H7 (cell line): ENCODE data around the gene OOSP2. TPM values are rescaled to one million over a fixed set of nuclear protein-coding genes. Genes with fewer than 3 reads are reported as not detected.
"Not testable (repeated sequence)": the region's sequence is repeated elsewhere in the genome, so short reads cannot be mapped to it uniquely, and the experiment has no call there.

Source experiments
- DNase-seq: peaks from one replicate; pipeline ENCODE4 v3.0.0; 2012
- H3K27me3 ChIP-seq: 2 replicates; pipeline ENCODE4 v1.6.0; 2011; ENCODE audit warnings: mild to moderate bottlenecking, low read length; ENCODE audit not compliant: control insufficient read depth, insufficient read depth
- H3K36me3 ChIP-seq: replicated peaks from 2 replicates; pipeline ENCODE4 v1.5.1; 2011; ENCODE audit warnings: low read length; ENCODE audit not compliant: control insufficient read depth, insufficient read depth
- H3K4me3 ChIP-seq: 2 replicates; pipeline ENCODE4 v1.5.1; 2011; ENCODE audit warnings: low read depth, mild to moderate bottlenecking, control low read depth, low read length, moderate library complexity; ENCODE audit not compliant: insufficient read depth
- total RNA-seq: library from RNA; depleted of rRNA; stranded (reverse); fragments of >200 nt; shearing (Covaris generic); gene quantifications from 2 replicates; pipeline ENCODE4 v1.2.3, GENCODE V29; 2014

Gene OOSP2
- total RNA-seq, 1 experiment from 2014 or later, result not detected

DNA sequence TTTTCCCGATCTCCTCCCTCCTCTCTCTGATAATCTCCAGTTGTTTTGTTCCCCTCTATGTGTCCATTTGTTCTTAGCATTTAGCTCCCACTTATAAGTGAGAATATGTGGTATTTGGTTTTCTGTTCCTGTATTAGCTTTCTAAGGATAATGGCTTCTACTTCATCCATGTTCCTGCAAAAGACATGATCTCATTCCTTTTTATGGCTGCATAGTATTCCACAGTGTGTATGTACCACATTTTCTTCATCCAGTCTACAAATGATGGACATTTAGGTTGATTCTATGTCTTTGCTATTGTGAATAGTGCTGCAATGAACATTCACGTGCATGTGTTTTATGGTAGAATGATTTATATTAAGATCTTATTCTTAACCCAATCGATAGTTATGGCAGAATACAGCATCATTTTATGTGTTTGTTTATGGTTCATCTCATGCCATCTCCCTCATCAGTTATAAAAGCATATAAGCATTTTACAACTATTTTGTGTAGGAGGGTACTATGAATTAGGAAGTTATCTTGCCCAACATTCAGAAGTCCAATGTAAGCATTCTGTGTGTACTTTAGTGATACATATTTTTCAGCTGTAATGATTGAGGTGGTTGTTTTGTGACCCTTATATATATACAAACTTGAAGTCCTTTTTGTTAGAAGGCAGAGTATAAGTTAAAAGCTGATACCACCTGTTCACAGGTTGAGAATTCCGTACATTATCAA, 19.5 kb downstream of the OOSP2 start:
- Histone ChIP-seq H3K36me3 (no peaks in the 10 kb centered on the region), H3K27me3 (no peaks in the 10 kb centered on the region), H3K4me3 (no peak overlapping the region)
- DNase-seq, result no peak

DNA sequence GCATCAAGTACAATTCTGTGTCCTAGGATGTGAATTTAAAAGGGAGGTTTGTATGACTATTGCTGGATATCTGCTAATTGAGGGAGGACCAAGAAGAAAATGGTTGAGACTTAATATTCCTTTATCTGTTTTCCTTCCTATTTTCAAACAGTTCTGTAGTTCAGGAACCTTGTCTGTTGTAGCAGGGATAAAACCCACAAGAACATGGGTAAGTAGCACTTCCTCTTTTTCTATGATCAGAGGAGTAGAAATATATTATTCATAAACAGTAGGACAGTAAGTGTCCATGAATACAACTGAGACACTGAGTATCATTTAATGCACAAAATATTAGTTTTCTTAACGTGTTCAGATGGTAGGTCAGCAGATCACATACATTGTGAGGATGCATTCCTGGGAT, 23.9 kb downstream of the OOSP2 start:
- Histone ChIP-seq H3K4me3 (no peak overlapping the region), H3K36me3 (no peaks in the 10 kb centered on the region), H3K27me3 (no peaks in the 10 kb centered on the region)
- no peak for DNase-seq

DNA sequence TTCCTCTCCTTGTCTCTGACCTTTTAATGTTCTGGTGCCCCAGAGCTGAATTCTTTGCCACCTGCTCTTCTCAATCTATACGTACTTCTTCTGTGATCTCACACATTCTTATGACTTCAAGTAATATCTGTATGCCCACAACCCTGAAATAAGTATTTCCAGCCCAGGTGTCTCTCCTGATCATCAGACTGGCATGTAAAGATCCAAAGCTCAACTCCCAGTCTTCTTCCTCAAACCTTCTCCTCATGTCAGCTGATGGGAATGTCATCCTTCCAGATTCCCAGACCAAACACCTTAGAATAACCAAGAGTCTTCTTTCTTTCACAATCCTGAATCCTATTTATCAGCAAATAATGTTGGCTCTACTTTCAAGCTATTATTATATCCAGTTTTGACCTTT, 25.6 kb downstream of the OOSP2 start:
- no peaks in the 10 kb centered on the region for H3K36me3 ChIP-seq
- no peaks in the 10 kb centered on the region for H3K27me3 ChIP-seq
- H3K4me3 ChIP-seq, result no peak overlapping the region
- no peak for DNase-seq

DNA sequence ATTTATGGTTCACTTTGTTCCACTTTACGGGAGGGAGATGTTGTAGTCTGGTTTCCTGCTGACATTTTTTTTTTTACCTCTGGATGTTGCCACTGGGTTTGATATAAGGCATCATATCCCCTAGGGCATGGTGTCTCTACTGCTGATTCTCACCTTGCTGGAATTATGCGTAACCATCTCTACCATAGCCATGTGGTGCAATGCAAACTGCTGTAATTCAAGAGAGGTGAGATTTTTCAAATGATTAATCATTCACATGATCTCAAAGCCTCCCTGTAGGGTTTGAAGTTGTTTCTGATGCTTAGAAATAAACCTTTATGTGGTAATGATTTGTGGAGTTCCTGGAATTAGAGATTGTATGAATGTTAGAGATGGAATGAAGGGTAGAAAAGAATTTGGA, 29.2 kb downstream of the OOSP2 start:
- no peak for DNase-seq
- Histone ChIP-seq H3K36me3 (no peaks in the 10 kb centered on the region), H3K27me3 (no peaks in the 10 kb centered on the region), H3K4me3 (no peak overlapping the region)

DNA sequence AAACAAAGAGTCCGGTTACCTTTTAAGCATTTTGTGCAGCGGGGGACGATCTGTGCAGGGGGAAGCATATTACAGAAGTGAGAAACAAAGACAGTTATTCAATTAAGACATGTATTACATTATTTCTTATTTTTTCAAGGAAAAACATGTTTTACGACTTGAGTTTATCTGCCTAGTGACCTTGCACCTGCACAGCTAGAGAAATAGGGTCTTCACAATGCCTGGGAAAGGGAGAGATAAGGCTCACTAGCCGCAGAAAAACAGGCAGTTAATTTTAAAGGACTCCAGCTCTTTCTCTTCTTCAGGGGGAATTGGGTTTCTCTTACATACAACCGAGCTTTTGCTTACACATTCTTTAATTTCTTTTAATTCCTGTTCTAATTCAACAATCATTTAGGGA, 31.4 kb downstream of the OOSP2 start:
- H3K4me3 ChIP-seq, H3K36me3 ChIP-seq, DNase-seq, H3K27me3 ChIP-seq: not testable (repeated sequence)

DNA sequence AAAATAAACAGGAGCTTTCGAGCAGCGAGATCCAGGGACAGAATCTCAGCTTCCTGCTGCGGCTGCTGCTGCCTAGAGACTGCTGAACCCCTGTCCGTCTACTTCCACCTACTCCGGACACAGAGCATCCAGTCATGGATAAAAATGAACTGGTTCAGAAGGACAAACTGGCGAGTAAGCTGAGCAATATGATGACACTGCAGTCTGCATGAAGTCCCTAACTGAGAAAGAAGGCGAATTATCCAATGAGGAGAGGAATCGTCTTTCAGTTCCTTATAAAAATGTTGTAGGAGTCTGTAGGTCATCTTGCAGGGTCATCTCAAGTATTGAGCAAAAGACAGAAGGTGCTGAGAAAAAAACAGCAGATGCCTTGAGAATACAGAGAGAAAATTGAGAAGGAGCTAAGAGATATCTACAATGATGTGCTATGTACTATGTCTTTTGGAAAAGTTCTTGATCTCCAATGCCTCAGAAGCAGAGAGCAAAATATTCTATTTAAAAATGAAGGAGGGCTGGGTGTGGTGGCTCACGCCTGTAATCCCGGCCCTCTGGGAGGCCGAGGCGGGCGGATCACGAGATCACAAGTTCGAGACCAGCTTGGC, 37.1 kb downstream of the OOSP2 start:
- Histone ChIP-seq H3K4me3 (no peak overlapping the region), H3K27me3 (no peaks in the 10 kb centered on the region), H3K36me3 (no peaks in the 10 kb centered on the region)
- no peak for DNase-seq

DNA sequence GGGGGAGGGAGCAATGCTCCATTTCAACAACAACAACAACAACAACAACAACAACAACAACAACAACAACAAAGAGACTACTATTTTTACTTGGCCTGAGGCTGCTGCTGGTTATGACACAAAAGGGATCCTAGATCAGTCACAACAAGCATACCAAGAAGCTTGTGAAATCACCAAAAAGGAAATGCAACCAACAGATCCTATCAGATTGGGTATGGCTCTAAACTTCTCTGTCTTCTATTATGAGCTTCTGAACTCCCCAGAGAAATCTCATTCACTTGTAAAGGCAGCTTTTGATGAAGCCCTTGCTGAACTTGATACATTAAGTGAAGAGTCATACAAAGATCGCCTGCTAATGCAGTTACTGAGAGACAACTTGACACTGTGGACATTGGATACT, 37.8 kb downstream of the OOSP2 start:
- H3K4me3 ChIP-seq, result no peak overlapping the region
- H3K27me3 ChIP-seq, result no peaks in the 10 kb centered on the region
- no peaks in the 10 kb centered on the region for H3K36me3 ChIP-seq
- no peak for DNase-seq

DNA sequence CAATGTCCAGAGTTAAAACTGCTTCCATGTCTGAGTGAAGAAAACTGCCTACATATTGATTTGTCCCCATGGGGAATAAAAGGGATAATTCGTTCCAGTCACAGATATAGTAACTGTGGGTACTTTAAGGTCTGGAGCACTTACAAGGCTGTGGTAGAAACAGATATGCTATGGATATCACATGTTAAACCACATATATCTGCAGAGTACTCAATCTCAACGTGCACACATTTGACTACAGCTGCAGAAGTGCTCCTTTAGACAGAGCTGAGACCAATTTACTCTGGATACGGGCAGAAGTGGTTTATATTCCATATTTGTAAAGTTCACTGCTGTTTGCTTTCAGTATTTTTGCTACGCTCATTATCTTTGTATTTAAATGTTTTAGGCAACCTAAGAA, 38.5 kb downstream of the OOSP2 start:
- DNase-seq, result no peak
- H3K4me3 ChIP-seq, result no peak overlapping the region
- no peaks in the 10 kb centered on the region for H3K27me3 ChIP-seq
- no peaks in the 10 kb centered on the region for H3K36me3 ChIP-seq

DNA sequence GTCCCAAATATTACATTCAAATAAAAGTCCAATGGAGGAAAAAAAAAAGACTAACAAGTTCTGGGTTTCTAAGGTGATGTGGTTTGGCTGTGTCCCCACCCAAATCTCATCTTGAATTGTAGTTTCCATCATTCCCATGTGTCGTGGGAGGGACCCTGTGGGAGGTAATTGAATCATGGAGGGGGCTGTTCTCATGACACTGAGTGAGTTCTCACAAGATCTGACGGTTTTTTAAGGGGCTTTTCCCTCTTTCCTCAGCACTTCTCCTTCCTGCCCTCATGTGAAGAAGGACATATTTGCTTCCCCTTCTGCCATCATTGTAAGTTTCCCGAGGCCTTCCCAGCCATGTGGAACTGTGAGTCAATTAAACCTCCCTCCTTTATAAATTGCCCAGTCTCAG, 40.3 kb downstream of the OOSP2 start:
- no peaks in the 10 kb centered on the region for H3K36me3 ChIP-seq
- no peak for DNase-seq
- no peak overlapping the region for H3K4me3 ChIP-seq
- H3K27me3 ChIP-seq, result no peaks in the 10 kb centered on the region

DNA sequence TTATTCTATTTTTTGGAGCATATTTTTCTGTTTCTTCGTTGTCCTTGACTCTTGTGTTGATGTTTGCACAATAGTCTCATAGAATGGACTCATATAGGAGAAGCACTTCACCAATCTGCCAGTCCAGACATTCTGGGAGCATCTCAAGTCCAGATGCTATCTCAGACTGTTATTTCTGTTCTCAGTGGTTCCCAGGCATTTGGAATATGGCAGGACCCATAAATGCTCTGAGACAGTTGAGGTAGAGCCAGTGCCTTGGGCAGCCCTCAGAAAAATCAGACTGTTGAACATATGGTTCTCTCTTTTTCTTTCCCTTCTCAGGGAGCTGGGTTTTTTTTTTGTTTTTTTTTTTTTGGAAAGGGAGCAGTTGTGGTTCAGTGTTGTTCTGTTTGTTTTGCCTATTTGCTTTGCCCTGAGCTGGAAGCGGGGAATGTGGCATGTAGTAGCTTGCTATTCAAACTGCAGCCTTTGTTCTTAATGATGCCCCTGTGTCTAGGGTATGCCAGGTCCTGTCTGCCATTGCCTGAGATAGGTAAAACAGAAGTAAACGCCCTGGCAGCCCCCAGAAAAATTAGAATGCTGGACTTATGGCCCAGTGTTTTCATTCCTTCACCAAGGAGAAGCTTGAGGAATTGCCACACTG, 44.5 kb downstream of the OOSP2 start:
- Histone ChIP-seq H3K36me3 (no peaks in the 10 kb centered on the region), H3K27me3 (no peaks in the 10 kb centered on the region), H3K4me3 (no peak overlapping the region)
- DNase-seq, result no peak

DNA sequence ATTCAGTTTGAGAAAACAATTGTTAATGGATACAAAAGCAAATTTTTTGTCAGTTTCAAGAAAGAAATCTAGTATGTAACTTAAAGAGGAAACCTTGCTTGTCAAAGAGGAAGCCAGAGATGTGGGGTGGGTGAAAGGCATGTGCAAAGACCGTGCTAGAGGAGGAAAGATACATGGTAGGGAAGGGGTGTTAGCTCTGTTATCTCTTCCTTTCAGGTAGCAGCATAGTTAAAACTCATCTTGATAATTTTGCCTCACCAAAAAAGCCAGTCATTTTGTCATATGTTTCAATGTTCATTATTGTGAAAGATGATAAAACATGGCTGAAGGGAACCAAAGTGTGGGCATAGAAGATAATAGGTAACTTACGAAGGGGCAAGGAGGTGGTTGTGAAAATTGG, 45.7 kb downstream of the OOSP2 start:
- Histone ChIP-seq H3K27me3 (no peaks in the 10 kb centered on the region), H3K4me3 (no peak overlapping the region), H3K36me3 (no peaks in the 10 kb centered on the region)
- DNase-seq, result no peak

DNA sequence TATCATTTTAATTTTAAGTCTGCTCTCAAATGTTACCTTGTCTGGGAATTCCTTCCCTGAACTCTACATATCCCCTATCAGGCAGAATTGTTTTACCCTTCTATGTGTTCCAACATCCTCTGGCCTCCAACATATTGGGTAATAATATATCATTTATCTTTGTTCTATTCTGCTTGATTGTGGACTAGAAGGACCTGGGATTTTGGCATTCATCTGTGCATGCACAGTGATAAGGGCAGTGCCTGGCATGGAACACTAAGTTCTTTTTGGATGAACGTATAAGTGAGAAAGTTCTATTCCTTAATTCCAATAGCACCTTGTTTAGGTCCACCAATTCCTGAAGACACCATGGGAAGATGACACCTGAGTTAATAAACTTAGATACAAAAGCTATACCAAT, 47.0 kb downstream of the OOSP2 start:
- no peaks in the 10 kb centered on the region for H3K27me3 ChIP-seq
- H3K4me3 ChIP-seq, result no peak overlapping the region
- H3K36me3 ChIP-seq, result no peaks in the 10 kb centered on the region
- DNase-seq, result no peak

DNA sequence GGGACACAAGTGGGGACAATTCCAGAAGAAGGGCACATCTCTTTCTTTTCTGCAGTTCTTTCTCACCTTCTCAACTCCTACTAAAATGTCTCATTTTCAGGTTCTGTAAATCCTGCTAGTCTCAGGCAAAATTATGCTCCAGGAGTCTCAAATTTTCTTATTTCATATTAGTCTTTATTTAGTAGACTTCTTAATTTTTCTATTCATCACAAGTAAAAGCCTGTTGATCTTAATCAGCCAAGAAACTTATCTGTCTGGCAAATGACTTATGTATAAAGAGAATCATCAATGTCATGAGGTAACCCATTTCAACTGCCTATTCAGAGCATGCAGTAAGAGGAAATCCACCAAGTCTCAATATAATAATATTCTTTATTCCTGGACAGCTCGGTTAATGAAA, 48.2 kb downstream of the OOSP2 start, which contains the start of gene MS4A2:
TSS of gene MS4A2 (plus strand) at position 301 of the 400 bp plus-strand sequence. CDS start 102 bp downstream, outside the sequence.
- no peak for DNase-seq
- Histone ChIP-seq H3K36me3 (no peaks in the 10 kb centered on the region), H3K27me3 (no peaks in the 10 kb centered on the region), H3K4me3 (no peak within 1 kb of the TSS)

DNA sequence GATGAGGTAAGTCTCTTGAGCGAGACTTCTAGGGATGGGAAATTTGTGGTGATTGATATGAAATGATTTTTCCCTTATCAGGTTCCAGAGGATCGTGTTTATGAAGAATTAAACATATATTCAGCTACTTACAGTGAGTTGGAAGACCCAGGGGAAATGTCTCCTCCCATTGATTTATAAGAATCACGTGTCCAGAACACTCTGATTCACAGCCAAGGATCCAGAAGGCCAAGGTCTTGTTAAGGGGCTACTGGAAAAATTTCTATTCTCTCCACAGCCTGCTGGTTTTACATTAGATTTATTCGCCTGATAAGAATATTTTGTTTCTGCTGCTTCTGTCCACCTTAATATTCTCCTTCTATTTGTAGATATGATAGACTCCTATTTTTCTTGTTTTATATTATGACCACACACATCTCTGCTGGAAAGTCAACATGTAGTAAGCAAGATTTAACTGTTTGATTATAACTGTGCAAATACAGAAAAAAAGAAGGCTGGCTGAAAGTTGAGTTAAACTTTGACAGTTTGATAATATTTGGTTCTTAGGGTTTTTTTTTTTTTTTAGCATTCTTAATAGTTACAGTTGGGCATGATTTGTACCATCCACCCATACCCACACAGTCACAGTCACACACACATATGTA, 55.4 kb downstream of the OOSP2 start:
- Histone ChIP-seq H3K36me3 (no peaks in the 10 kb centered on the region), H3K4me3 (no peak overlapping the region), H3K27me3 (no peaks in the 10 kb centered on the region)
- DNase-seq, result no peak

DNA sequence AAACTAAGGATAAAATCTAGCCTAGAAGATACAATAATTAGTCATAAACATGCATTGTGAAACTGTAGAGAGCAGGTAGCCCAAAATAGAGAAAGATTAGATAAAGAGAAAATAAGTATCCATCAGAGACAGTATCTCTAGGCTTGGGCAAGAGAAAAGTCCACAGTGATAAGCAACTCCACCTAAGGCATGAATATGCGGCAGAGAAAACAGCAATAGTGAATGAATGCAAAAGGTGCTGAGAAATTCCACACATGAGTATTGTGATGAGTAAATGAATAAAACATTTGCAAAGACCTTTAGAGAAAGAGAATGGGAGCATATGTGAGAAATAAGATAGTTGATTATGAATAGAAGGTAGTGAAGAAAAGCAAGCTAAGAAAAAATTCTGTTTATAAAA, 57.0 kb downstream of the OOSP2 start:
- Histone ChIP-seq H3K4me3 (no peak overlapping the region), H3K27me3 (no peaks in the 10 kb centered on the region), H3K36me3 (no peaks in the 10 kb centered on the region)
- no peak for DNase-seq
